Gastroesophageal sphincter (tissue), 4 donors: ENCODE measurements around the gene CNTN2. TPM values are rescaled to one million over a fixed set of nuclear protein-coding genes. Genes with fewer than 3 reads are reported as not detected.

Experiments used
- ATAC-seq: fragments of 150-250 bp; one replicate; pipeline ENCODE4 v1.9.1; 2016; ENCODE audit warnings: mild to moderate bottlenecking, moderate library complexity
- H3K27ac ChIP-seq, 4 donors: fragments of 200-600 bp; sonication (generic) in 3 of 4; 1 replicate in 3 of 4; 2 replicates in 1 of 4; pipeline ENCODE4 v1.5.1; 2016 to 2019
- H3K27me3 ChIP-seq: fragments of 200-600 bp; sonication (generic); one replicate; pipeline ENCODE4 v1.5.1; 2019
- H3K36me3 ChIP-seq, 2 donors: fragments of 200-600 bp; sonication (generic); one replicate each; pipeline ENCODE4 v1.5.1; 2019; ENCODE audit warnings: control low read depth in 1 of 2
- H3K4me1 ChIP-seq, 3 donors: fragments of 200-600 bp; sonication (generic); 1 replicate in 2 of 3; 2 replicates in 1 of 3; pipeline ENCODE4 v1.5.1; 2016 to 2019; ENCODE audit warnings: control low read depth in 2 of 3
- H3K4me3 ChIP-seq, 2 donors: fragments of 200-600 bp; sonication (generic); one replicate each; pipeline ENCODE4 v1.5.1; 2019; ENCODE audit warnings: mild to moderate bottlenecking in 1 of 2, moderate library complexity in 1 of 2
- H3K9me3 ChIP-seq, 3 donors: fragments of 200-600 bp; sonication (generic); one replicate each; pipeline ENCODE4 v1.5.1; 2017 to 2019; ENCODE audit warnings: control low read depth in 2 of 3
- EP300 ChIP-seq: sonication (generic); formaldehyde crosslinking; IDR thresholded peaks from one replicate; pipeline ENCODE4 v1.6.1; 2017; ENCODE audit warnings: antibody characterized with exemption, mild to moderate bottlenecking
- POLR2A ChIP-seq, 2 donors: fragments of 450-650 bp; IDR thresholded peaks; one replicate each; pipeline ENCODE4 v1.6.1; 2017; ENCODE audit warnings: antibody characterized with exemption in 2 of 2, mild to moderate bottlenecking in 2 of 2, moderate library complexity in 1 of 2
- POLR2AphosphoS5 ChIP-seq: sonication (generic); formaldehyde crosslinking; IDR thresholded peaks from one replicate; pipeline ENCODE4 v1.6.1; 2017; ENCODE audit warnings: antibody characterized with exemption
- WGBS, 2 donors: methylation state at CpG; one replicate each; pipeline ENCODE4 v1.1.5; 2018; ENCODE audit warnings: low coverage in 1 of 2; 5-methylcytosine and 5-hydroxymethylcytosine counted together
- total RNA-seq, 4 donors: library from RNA; depleted of rRNA; stranded (reverse); fragments of >200 nt; gene quantifications; one replicate each; pipeline ENCODE4 v1.1.0, GENCODE V29; 2016
- TF ChIP-seq, protein P1 (sequence below), 4 experiments: fragments of 200-600 bp in 2 of 4; fragments of 450-650 bp in 2 of 4; sonication (generic) in 1 of 4; IDR thresholded peaks; one replicate each; pipeline ENCODE4 v1.5.1; 2017 to 2019; ENCODE audit warnings: antibody characterized with exemption in 4 of 4, mild to moderate bottlenecking in 2 of 4, moderate library complexity in 2 of 4

The CNTN2 gene
- total RNA-seq, 4 donors from 2014 or later = 1.2 to 4.2 (median 1.8) TPM

GRCh38 chr1:205056188-205056611 lies 13.2 kb downstream of the CNTN2 start:
- Histone ChIP-seq H3K27ac (no peak overlapping the region), H3K27me3 (peaks cover 21% of the 10 kb centered on the region), H3K36me3 (no peaks in the 10 kb centered on the region), H3K4me1 (peaks cover 0 to 2% (median 0%) of the 10 kb centered on the region in 3 donors), H3K4me3 (no peak overlapping the region), H3K9me3 (no peaks in the 10 kb centered on the region)
- no peak for ATAC-seq
- 100% methylated on average over 1 of the region's 13 CpGs; no CpG with 5 or more reads in 1 of the 2 donors for WGBS, 2 donors
- TF ChIP-seq EP300 = no peak
- no peak for TF ChIP-seq POLR2AphosphoS5
- no peak for TF ChIP-seq POLR2A (IDR thresholded peaks at IDR 0.05)
- TF ChIP-seq, protein P1, sequence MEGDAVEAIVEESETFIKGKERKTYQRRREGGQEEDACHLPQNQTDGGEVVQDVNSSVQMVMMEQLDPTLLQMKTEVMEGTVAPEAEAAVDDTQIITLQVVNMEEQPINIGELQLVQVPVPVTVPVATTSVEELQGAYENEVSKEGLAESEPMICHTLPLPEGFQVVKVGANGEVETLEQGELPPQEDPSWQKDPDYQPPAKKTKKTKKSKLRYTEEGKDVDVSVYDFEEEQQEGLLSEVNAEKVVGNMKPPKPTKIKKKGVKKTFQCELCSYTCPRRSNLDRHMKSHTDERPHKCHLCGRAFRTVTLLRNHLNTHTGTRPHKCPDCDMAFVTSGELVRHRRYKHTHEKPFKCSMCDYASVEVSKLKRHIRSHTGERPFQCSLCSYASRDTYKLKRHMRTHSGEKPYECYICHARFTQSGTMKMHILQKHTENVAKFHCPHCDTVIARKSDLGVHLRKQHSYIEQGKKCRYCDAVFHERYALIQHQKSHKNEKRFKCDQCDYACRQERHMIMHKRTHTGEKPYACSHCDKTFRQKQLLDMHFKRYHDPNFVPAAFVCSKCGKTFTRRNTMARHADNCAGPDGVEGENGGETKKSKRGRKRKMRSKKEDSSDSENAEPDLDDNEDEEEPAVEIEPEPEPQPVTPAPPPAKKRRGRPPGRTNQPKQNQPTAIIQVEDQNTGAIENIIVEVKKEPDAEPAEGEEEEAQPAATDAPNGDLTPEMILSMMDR (IDR thresholded peaks at IDR 0.05) = no peak

DNA sequence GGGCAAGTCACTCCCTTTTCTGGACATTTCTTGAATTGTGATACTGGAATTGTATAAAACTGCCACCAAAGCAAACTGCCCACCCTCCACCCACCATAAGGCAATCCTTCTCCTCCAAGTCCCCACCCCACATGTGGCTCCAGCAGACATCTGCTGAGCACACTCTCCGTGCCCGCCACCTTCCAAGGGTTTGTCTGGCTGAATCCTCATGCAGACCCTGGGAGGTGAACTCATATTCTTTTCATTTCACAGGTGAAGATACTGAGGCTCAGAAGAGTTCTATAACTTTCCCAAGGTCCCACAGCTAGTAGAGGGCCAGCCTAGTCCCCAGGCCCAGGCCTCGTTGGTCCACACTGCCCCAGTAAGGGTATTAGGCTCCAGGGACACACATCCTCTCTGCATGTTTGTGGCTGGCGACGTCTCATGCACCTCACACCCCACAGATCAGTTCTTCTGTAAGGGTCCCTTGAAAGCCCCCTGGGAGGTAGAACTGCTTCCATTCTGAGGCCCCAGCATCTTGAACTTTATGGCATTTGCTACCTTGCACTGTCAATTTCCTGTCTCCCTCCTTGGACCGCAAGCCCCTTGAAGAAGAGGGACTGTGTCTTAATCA lies 14.1 kb downstream of the CNTN2 start:
- Histone ChIP-seq H3K9me3 (no peaks in the 10 kb centered on the region), H3K4me1 (peaks cover 0 to 11% (median 0%) of the 10 kb centered on the region in 3 donors), H3K36me3 (no peaks in the 10 kb centered on the region), H3K27ac (no peak overlapping the region), H3K27me3 (peaks cover 16% of the 10 kb centered on the region), H3K4me3 (no peak overlapping the region)
- 60 to 100% methylated on average over 1 to 6 of the region's 6 CpGs for WGBS, 2 donors
- TF ChIP-seq EP300 (no peak), POLR2A (IDR thresholded peaks at IDR 0.05) (no peak), POLR2AphosphoS5 (no peak)
- TF ChIP-seq, protein P1 (IDR thresholded peaks at IDR 0.05) = no peak
- no peak for ATAC-seq

- peaks cover 11% of the 10 kb centered on the region for H3K27me3 ChIP-seq
- no peak overlapping the region for H3K27ac ChIP-seq
- no peaks in the 10 kb centered on the region for H3K36me3 ChIP-seq
- WGBS, 2 donors = 60 to 97% methylated on average over 1 to 5 of the region's 19 CpGs
- no peaks in the 10 kb centered on the region for H3K9me3 ChIP-seq
- no peak for ATAC-seq
- no peak for TF ChIP-seq EP300
- TF ChIP-seq POLR2AphosphoS5 = no peak
- no peak for TF ChIP-seq POLR2A (IDR thresholded peaks at IDR 0.05)
- TF ChIP-seq, protein P1 (IDR thresholded peaks at IDR 0.05) = no peak
- H3K4me1 ChIP-seq = peaks cover 0 to 11% (median 0%) of the 10 kb centered on the region in 3 donors
- H3K4me3 ChIP-seq = no peak overlapping the region
These were observed 15.0 kb downstream of the CNTN2 start for GRCh38 chr1:205057808-205058575.

GRCh38 chr1:205058853-205059252 lies 15.8 kb downstream of the CNTN2 start:
- Histone ChIP-seq H3K36me3 (no peaks in the 10 kb centered on the region), H3K4me3 (no peak overlapping the region), H3K27ac (no peak overlapping the region), H3K9me3 (no peaks in the 10 kb centered on the region), H3K4me1 (peaks cover 0 to 11% (median 0%) of the 10 kb centered on the region in 3 donors), H3K27me3 (peaks cover 6% of the 10 kb centered on the region)
- 93% methylated on average over 3 of the region's 12 CpGs; no CpG with 5 or more reads in 1 of the 2 donors for WGBS, 2 donors
- ATAC-seq = no peak
- TF ChIP-seq POLR2A (IDR thresholded peaks at IDR 0.05) = no peak
- no peak for TF ChIP-seq EP300
- TF ChIP-seq, protein P1 (IDR thresholded peaks at IDR 0.05) = no peak
- no peak for TF ChIP-seq POLR2AphosphoS5
